ENCODE data around the gene HENMT1. TPM values are rescaled to one million over a fixed set of nuclear protein-coding genes. Genes with fewer than 3 reads are reported as not detected.

Gene HENMT1
- total RNA-seq, 1 experiment from 2014 or later = 11.0 TPM

DNA sequence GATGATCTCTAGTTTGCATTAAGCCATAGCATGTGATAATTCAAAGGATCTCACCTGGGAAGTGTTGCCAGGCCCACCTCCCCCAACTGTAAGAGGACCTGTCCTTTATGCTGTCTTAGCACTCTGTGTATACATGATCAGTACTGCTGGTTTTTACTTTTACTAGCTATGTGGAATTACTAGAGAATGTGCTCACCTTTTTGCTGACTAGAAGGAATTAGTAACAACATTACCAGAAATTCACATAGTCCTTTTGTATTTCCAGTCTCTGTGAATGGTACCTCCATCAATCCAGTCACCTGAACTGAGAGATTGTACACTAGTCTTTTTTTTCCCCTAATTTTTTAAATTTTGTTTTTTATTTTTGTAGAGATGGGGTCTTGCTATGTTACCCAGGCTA is 54.4 kb downstream of the HENMT1 start:
- POLR2A ChIA-PET (ENCODE audit: low non-redundant PET) = no interaction called here
- BruUV-seq (replicated peaks) = no TSS peak
- no peaks in the 10 kb centered on the region for H3K9me3 ChIP-seq (ENCODE audit: low read depth, low read length, poor library complexity, severe bottlenecking)
- no peak for TF ChIP-seq EZH2 (IDR thresholded peaks at IDR 0.05; ENCODE audit: borderline replicate concordance, low read depth, low read length, poor library complexity, severe bottlenecking)
- TF ChIP-seq CTCF (conservative IDR thresholded peaks at IDR 0.05; ENCODE audit: low read depth, low read length) = no peak
- intact Hi-C loops (cut with micrococcal nuclease; ENCODE audit: unreplicated experiment) = no loop called here
- H3K4me3 ChIP-seq (ENCODE audit: low read depth, low read length, poor library complexity, severe bottlenecking) = no peak overlapping the region
- no peaks in the 10 kb centered on the region for H3K36me3 ChIP-seq (ENCODE audit: insufficient read depth, low read length, poor library complexity, severe bottlenecking)
- no peak for DNase-seq (ENCODE audit: low spot score)
- peaks cover 12% of the 10 kb centered on the region for H3K4me1 ChIP-seq (ENCODE audit: insufficient read depth, low read length, poor library complexity, severe bottlenecking)
- H3K27ac ChIP-seq (ENCODE audit: low read depth, low read length, poor library complexity, severe bottlenecking) = no peak overlapping the region
- H3K27me3 ChIP-seq (replicated peaks; ENCODE audit: insufficient read depth, low read depth, low read length, poor library complexity) = no peaks in the 10 kb centered on the region
- CTCF ChIA-PET = no interaction called here

DNA sequence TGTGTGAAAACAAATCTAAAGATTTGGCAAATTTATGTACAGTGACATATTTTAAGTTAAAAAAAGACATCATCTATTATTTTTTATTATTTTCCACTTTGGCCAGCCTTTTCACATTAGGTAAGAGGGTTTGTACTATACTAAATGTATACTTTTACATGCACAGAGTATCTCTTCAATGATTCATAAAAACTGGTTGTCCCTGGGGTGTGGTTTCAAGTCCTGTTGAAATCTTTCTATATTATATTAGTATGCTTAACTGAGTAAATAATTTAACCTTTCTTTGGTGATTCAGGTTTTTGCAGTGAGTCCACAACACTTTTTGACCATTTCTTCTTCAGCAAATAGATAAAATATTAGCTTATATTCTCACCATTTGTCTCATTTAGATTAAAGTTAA is 55.3 kb downstream of the HENMT1 start:
- intact Hi-C loops (cut with micrococcal nuclease; ENCODE audit: unreplicated experiment) = loop anchor here (2.0 kb wide), 1 partner anchor 19 kb away; no protein-coding TSS in a partner anchor
- no peak for DNase-seq (ENCODE audit: low spot score)
- ChIA-PET CTCF (no interaction called here), POLR2A (ENCODE audit: low non-redundant PET) (no interaction called here)
- Histone ChIP-seq H3K36me3 (ENCODE audit: insufficient read depth, low read length, poor library complexity, severe bottlenecking) (no peaks in the 10 kb centered on the region), H3K4me3 (ENCODE audit: low read depth, low read length, poor library complexity, severe bottlenecking) (no peak overlapping the region), H3K27me3 (replicated peaks; ENCODE audit: insufficient read depth, low read depth, low read length, poor library complexity) (no peaks in the 10 kb centered on the region), H3K9me3 (ENCODE audit: low read depth, low read length, poor library complexity, severe bottlenecking) (no peaks in the 10 kb centered on the region), H3K4me1 (ENCODE audit: insufficient read depth, low read length, poor library complexity, severe bottlenecking) (peaks cover 12% of the 10 kb centered on the region), H3K27ac (ENCODE audit: low read depth, low read length, poor library complexity, severe bottlenecking) (no peak overlapping the region)
- BruUV-seq (replicated peaks) = no TSS peak
- TF ChIP-seq CTCF (conservative IDR thresholded peaks at IDR 0.05; ENCODE audit: low read depth, low read length) = no peak

DNA sequence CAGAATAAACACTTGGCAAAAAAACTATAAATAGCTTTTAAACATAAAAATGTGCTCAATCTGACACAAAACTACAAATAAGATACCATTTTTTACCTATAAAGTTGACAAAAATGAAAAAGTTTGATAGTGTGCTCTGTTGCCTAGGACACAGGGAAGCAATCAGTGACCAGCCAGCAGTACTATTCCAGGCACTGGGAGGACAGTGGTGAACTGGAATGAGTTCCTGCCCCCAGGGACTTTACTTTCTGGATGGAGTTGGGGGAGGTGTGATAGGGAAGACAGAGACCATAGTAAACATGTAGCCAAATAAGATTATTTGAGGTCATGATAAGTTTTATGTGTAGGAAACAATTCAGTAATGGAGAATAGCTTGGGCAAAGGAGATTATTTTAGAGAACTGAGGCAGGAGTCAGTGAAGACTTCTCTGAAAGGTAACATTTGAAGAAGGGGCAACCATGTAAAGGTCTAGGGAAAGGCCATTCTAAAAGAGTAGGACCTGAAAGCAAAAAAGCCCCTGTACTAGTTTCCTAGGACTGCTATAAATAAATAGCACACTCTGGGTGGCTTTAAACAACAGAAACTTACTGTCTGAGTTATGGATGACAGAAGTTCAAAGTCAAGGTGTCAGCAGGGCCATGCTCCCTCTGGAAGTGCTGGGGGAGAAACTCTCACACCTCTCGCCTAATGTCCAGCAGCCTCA is 59.0 kb downstream of the HENMT1 start:
- no peak for DNase-seq (ENCODE audit: low spot score)
- Histone ChIP-seq H3K9me3 (ENCODE audit: low read depth, low read length, poor library complexity, severe bottlenecking) (no peaks in the 10 kb centered on the region), H3K4me1 (ENCODE audit: insufficient read depth, low read length, poor library complexity, severe bottlenecking) (peaks cover 16% of the 10 kb centered on the region), H3K27ac (ENCODE audit: low read depth, low read length, poor library complexity, severe bottlenecking) (no peak overlapping the region), H3K27me3 (replicated peaks; ENCODE audit: insufficient read depth, low read depth, low read length, poor library complexity) (no peaks in the 10 kb centered on the region), H3K36me3 (ENCODE audit: insufficient read depth, low read length, poor library complexity, severe bottlenecking) (no peaks in the 10 kb centered on the region), H3K4me3 (ENCODE audit: low read depth, low read length, poor library complexity, severe bottlenecking) (no peak overlapping the region)
- TF ChIP-seq EZH2 (IDR thresholded peaks at IDR 0.05; ENCODE audit: borderline replicate concordance, low read depth, low read length, poor library complexity, severe bottlenecking) (no peak), CTCF (conservative IDR thresholded peaks at IDR 0.05; ENCODE audit: low read depth, low read length) (no peak)
- ChIA-PET POLR2A (ENCODE audit: low non-redundant PET) (no interaction called here), CTCF (no interaction called here)
- no TSS peak for BruUV-seq (replicated peaks)
- intact Hi-C loops (cut with micrococcal nuclease; ENCODE audit: unreplicated experiment) = no loop called here
